ENCODE results near the gene DAPK1. TPM values are rescaled to one million over a fixed set of nuclear protein-coding genes. Genes with fewer than 3 reads are reported as not detected.

DAPK1 gene
- total and polyA plus RNA-seq, 2 donors (not counting 1 experiment from before 2014, with no cell fraction given): 1.7 to 2.8 TPM

DNA sequence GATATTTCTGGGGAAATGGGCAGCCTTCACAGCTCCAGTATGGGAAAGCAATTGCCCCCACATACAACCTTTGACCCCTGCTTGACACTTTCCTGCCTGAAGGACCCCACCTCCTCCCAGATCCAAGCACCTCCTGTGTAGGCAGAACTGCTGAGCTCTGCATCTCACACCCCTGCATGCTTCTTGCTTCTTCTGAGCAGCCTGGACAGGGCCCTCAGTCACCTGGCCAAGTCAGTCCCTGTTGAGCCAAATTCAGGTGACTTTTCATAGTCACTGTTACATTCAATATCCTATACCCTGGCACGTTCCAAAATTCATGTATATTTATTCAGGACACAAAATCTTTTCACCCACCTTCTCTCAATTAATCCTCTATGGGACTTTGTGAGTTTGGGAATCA, 197.9 kb downstream of the DAPK1 start:
- intact Hi-C loops (cut with micrococcal nuclease): no loop called here
- Histone ChIP-seq H3K4me2 (replicated peaks; ENCODE audit: low read depth, low read length, poor library complexity, severe bottlenecking) (no peak overlapping the region), H3K4me3 (ENCODE audit: control extremely low read depth in 1 of 5, extremely low read depth in 1 of 5, insufficient read depth in 1 of 5, low read depth in 2 of 5, low read length in 4 of 5) (no peak overlapping the region), H3K79me2 (ENCODE audit: control insufficient read depth, insufficient read depth, low read length) (no peaks in the 10 kb centered on the region), H3K27ac (ENCODE audit: low read length in 2 of 2) (no peak overlapping the region), H2AFZ (ENCODE audit: insufficient read depth, low read depth, low read length, poor library complexity, severe bottlenecking) (no peak overlapping the region), H3K9ac (ENCODE audit: low read length) (no peak overlapping the region), H4K20me1 (ENCODE audit: control insufficient read depth, insufficient read depth, low read length, poor library complexity, severe bottlenecking) (no peaks in the 10 kb centered on the region), H3K27me3 (replicated peaks in 1 of 4; ENCODE audit: control extremely low read depth in 1 of 4, control insufficient read depth in 3 of 4, insufficient read depth in 4 of 4, low read length in 3 of 4) (peaks cover 0 to 2% (median 0%) of the 10 kb centered on the region in 4 experiments), H3K9me3 (ENCODE audit: control extremely low read depth in 1 of 3, control insufficient read depth in 2 of 3, insufficient read depth in 1 of 3, low read length in 2 of 3) (peaks cover 0 to 20% (median 10%) of the 10 kb centered on the region in 3 donors), H3K36me3 (replicated peaks in 1 of 2; ENCODE audit: control extremely low read depth in 1 of 2, control insufficient read depth in 1 of 2, extremely low read depth in 1 of 2, insufficient read depth in 2 of 2, low read length in 1 of 2) (no peaks in the 10 kb centered on the region), H3K4me1 (ENCODE audit: control insufficient read depth in 2 of 2, insufficient read depth in 2 of 2, low read length in 2 of 2) (no peaks in the 10 kb centered on the region)
- Mint-ChIP-seq H3K4me3 (no peak overlapping the region), H3K27me3 (peaks cover 2% of the 10 kb centered on the region), H3K4me1 (no peaks in the 10 kb centered on the region), H3K9me3 (ENCODE audit: insufficient read depth) (peaks cover 11% of the 10 kb centered on the region), H3K27ac (no peak overlapping the region)
- CTCF ChIA-PET: no interaction called here
- WGBS (ENCODE audit: insufficient coverage): no CpG with 5 or more reads among the region's 1 CpG
- no peak for ATAC-seq (ENCODE audit: low read depth)
- no peak for DNase-seq
- POLR2A ChIA-PET: no interaction called here
- TF ChIP-seq, protein P1, sequence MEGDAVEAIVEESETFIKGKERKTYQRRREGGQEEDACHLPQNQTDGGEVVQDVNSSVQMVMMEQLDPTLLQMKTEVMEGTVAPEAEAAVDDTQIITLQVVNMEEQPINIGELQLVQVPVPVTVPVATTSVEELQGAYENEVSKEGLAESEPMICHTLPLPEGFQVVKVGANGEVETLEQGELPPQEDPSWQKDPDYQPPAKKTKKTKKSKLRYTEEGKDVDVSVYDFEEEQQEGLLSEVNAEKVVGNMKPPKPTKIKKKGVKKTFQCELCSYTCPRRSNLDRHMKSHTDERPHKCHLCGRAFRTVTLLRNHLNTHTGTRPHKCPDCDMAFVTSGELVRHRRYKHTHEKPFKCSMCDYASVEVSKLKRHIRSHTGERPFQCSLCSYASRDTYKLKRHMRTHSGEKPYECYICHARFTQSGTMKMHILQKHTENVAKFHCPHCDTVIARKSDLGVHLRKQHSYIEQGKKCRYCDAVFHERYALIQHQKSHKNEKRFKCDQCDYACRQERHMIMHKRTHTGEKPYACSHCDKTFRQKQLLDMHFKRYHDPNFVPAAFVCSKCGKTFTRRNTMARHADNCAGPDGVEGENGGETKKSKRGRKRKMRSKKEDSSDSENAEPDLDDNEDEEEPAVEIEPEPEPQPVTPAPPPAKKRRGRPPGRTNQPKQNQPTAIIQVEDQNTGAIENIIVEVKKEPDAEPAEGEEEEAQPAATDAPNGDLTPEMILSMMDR (IDR thresholded peaks at IDR 0.05): no peak
- no peak for TF ChIP-seq EZH2 (IDR thresholded peaks at IDR 0.05; ENCODE audit: borderline replicate concordance, insufficient read depth, low read depth, low read length, poor library complexity, severe bottlenecking)

DNA sequence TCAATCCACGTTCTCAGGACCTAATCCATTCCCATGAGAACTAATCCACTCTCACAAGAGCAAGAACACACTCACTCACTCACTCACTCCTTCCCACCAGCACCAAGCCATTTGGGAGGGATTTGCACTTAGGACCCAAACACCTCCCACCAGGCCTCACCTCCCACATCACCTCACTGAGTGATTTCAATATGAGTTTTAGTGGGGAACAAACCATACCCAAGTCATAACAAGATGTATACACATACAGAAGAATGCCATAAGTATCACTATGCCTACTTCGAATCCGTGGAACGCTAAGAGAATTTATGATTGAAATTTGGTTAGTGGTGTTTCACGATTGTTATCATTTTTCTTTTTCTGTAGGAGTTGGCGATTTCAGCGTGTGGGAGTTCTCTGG, 199.0 kb downstream of the DAPK1 start:
- ChIA-PET CTCF (no interaction called here), POLR2A (no interaction called here)
- Mint-ChIP-seq H3K4me3 (no peak overlapping the region), H3K9me3 (ENCODE audit: insufficient read depth) (peaks cover 11% of the 10 kb centered on the region), H3K27me3 (peaks cover 2% of the 10 kb centered on the region), H3K27ac (no peak overlapping the region), H3K4me1 (no peaks in the 10 kb centered on the region)
- no peaks in the 10 kb centered on the region for H4K20me1 ChIP-seq (ENCODE audit: control insufficient read depth, insufficient read depth, low read length, poor library complexity, severe bottlenecking)
- DNase-seq (no peak), ATAC-seq (ENCODE audit: low read depth) (no peak)
- H3K4me3 ChIP-seq (ENCODE audit: control extremely low read depth in 1 of 5, extremely low read depth in 1 of 5, insufficient read depth in 1 of 5, low read depth in 2 of 5, low read length in 4 of 5): no peak overlapping the region
- intact Hi-C loops (cut with micrococcal nuclease): no loop called here
- no peak overlapping the region for H3K4me2 ChIP-seq (replicated peaks; ENCODE audit: low read depth, low read length, poor library complexity, severe bottlenecking)
- H3K27ac ChIP-seq (ENCODE audit: low read length in 2 of 2): no peak overlapping the region
- peaks cover 0 to 2% (median 0%) of the 10 kb centered on the region in 4 experiments for H3K27me3 ChIP-seq (replicated peaks in 1 of 4; ENCODE audit: control extremely low read depth in 1 of 4, control insufficient read depth in 3 of 4, insufficient read depth in 4 of 4, low read length in 3 of 4)
- no peak overlapping the region for H2AFZ ChIP-seq (ENCODE audit: insufficient read depth, low read depth, low read length, poor library complexity, severe bottlenecking)
- H3K4me1 ChIP-seq (ENCODE audit: control insufficient read depth in 2 of 2, insufficient read depth in 2 of 2, low read length in 2 of 2): no peaks in the 10 kb centered on the region
- peaks cover 0 to 20% (median 10%) of the 10 kb centered on the region in 3 donors for H3K9me3 ChIP-seq (ENCODE audit: control extremely low read depth in 1 of 3, control insufficient read depth in 2 of 3, insufficient read depth in 1 of 3, low read length in 2 of 3)
- TF ChIP-seq EZH2 (IDR thresholded peaks at IDR 0.05; ENCODE audit: borderline replicate concordance, insufficient read depth, low read depth, low read length, poor library complexity, severe bottlenecking): no peak
- TF ChIP-seq, protein P1 (IDR thresholded peaks at IDR 0.05): no peak
- H3K9ac ChIP-seq (ENCODE audit: low read length): no peak overlapping the region
- no peaks in the 10 kb centered on the region for H3K36me3 ChIP-seq (replicated peaks in 1 of 2; ENCODE audit: control extremely low read depth in 1 of 2, control insufficient read depth in 1 of 2, extremely low read depth in 1 of 2, insufficient read depth in 2 of 2, low read length in 1 of 2)
- WGBS (ENCODE audit: insufficient coverage): 81% methylated on average over 5 of the region's 7 CpGs
- H3K79me2 ChIP-seq (ENCODE audit: control insufficient read depth, insufficient read depth, low read length): no peaks in the 10 kb centered on the region
